Transverse colon (tissue), 4 donors: ENCODE measurements around the gene KLHDC4. TPM values are rescaled to one million over a fixed set of nuclear protein-coding genes. Genes with fewer than 3 reads are reported as not detected.

Experiments
- DNase-seq: peaks from one replicate; pipeline ENCODE4 v3.0.0-alpha.2; 2019
- H3K27ac ChIP-seq, 4 donors: fragments of 200-600 bp; sonication (generic); 2 replicates each; pipeline ENCODE4 v1.5.1; 2016 to 2018; ENCODE audit warnings: inconsistent platforms in 4 of 4
- H3K27me3 ChIP-seq: fragments of 200-600 bp; sonication (generic); 2 replicates; pipeline ENCODE4 v1.5.1; 2017; ENCODE audit warnings: inconsistent platforms
- H3K36me3 ChIP-seq, 4 donors: fragments of 200-600 bp; sonication (generic); 2 replicates each; pipeline ENCODE4 v1.5.1; 2017 to 2019; ENCODE audit warnings: inconsistent platforms in 4 of 4
- H3K4me1 ChIP-seq, 4 donors: fragments of 200-600 bp; sonication (generic); 2 replicates each; pipeline ENCODE4 v1.5.1; 2017 to 2020; ENCODE audit warnings: inconsistent platforms in 4 of 4
- H3K4me3 ChIP-seq, 4 donors: fragments of 200-600 bp; sonication (generic); 1 replicate in 1 of 4; 2 replicates in 3 of 4; pipeline versions ENCODE4 v1.5.1 to v1.6.1; 2017 to 2019; ENCODE audit warnings: inconsistent platforms in 4 of 4
- H3K9me3 ChIP-seq, 2 donors: fragments of 200-600 bp; sonication (generic); 2 replicates each; pipeline ENCODE4 v1.5.1; 2017 to 2019; ENCODE audit warnings: inconsistent platforms in 2 of 2
- EP300 ChIP-seq: sonication (generic); formaldehyde crosslinking; IDR thresholded peaks from one replicate; pipeline ENCODE4 v1.6.1; 2017; ENCODE audit warnings: antibody characterized with exemption, low read depth
- POLR2A ChIP-seq: fragments of 450-650 bp; IDR thresholded peaks from one replicate; pipeline ENCODE4 v1.6.1; 2016; ENCODE audit warnings: antibody characterized with exemption, mild to moderate bottlenecking, moderate library complexity
- POLR2AphosphoS5 ChIP-seq, 3 donors: sonication (generic); formaldehyde crosslinking; IDR thresholded peaks; one replicate each; pipeline ENCODE4 v1.6.1; 2016; ENCODE audit warnings: antibody characterized with exemption in 3 of 3
- WGBS, 2 donors: methylation state at CpG; one replicate each; pipeline ENCODE4 v1.1.5; 2018; ENCODE audit warnings: low coverage in 1 of 2; 5-methylcytosine and 5-hydroxymethylcytosine counted together
- in situ Hi-C, 4 donors: fragments of 200-750 bp; cut with MboI; loops; one replicate each; pipeline versions ENCODE4 v1.15.0 to v1.15.1; 2017; ENCODE audit warnings: low sequenced_read_pairs in 3 of 4, low pct_ligation_motif_present in 1 of 4, low pct_unique_long_range_greater_than_20kb in 1 of 4
- intact Hi-C: fragments of 100-400 bp; cut with DNase I; formaldehyde crosslinking; loops from one replicate; pipeline ENCODE4 v1.15.1; 2023; ENCODE audit warnings: low total_unique reads
- total RNA-seq, 4 donors: library from RNA; depleted of rRNA; stranded (reverse); fragments of >200 nt; gene quantifications; one replicate each; pipeline ENCODE4 v1.1.0, GENCODE V29; 2016
- TF ChIP-seq, protein P1 (sequence below), 5 experiments: fragments of 200-600 bp in 3 of 5; fragments of 450-650 bp in 2 of 5; sonication (generic) in 3 of 5; IDR thresholded peaks; 1 replicate in 2 of 5; 2 replicates in 3 of 5; pipeline ENCODE4 v1.5.1; 2016 to 2017; ENCODE audit warnings: antibody characterized with exemption in 5 of 5, inconsistent platforms in 3 of 5, mild to moderate bottlenecking in 2 of 5, moderate library complexity in 1 of 5

Gene KLHDC4
- total RNA-seq, 4 donors from 2014 or later = 45.2 to 193 (median 57.4) TPM

DNA sequence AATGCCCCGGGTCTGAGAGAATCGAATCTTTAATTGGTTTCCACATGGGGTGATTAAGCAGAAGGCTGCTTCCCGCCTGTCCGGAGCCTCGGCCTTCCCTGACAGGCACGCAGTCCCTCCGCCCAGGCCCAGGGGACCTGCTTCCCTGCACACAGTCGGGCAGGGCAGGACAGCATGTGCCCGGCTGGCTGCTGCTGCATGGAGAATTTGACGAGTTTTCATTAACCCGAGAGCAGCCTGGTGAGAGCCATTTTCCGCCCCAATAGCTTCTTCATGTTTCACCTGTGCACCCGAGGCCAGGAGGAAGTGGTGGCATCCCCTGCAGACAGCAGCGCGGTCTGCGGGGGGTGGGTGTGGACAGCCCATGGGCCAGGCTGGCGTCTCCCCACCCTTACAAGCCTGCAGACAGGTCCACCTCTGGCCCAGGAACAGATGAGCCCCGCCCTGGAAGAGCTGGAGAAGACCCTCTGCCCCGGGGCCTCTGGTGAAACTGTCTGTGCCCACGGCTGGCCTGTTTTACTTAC, 67.0 kb downstream of the KLHDC4 start:
- H3K4me3 ChIP-seq = no peak overlapping the region
- H3K9me3 ChIP-seq = no peaks in the 10 kb centered on the region
- H3K36me3 ChIP-seq = peaks cover 0 to 3% (median 0%) of the 10 kb centered on the region in 4 donors
- H3K4me1 ChIP-seq = no peaks in the 10 kb centered on the region
- in situ Hi-C loops = no loop called here
- 70% methylated on average over 18 of the region's 20 CpGs; no CpG with 5 or more reads in 1 of the 2 donors for WGBS, 2 donors
- intact Hi-C loops = no loop called here
- no peak for DNase-seq
- no peaks in the 10 kb centered on the region for H3K27me3 ChIP-seq
- TF ChIP-seq EP300 (no peak), POLR2A (no peak), POLR2AphosphoS5 (IDR thresholded peaks at IDR 0.05) (no peak)
- TF ChIP-seq, protein P1, sequence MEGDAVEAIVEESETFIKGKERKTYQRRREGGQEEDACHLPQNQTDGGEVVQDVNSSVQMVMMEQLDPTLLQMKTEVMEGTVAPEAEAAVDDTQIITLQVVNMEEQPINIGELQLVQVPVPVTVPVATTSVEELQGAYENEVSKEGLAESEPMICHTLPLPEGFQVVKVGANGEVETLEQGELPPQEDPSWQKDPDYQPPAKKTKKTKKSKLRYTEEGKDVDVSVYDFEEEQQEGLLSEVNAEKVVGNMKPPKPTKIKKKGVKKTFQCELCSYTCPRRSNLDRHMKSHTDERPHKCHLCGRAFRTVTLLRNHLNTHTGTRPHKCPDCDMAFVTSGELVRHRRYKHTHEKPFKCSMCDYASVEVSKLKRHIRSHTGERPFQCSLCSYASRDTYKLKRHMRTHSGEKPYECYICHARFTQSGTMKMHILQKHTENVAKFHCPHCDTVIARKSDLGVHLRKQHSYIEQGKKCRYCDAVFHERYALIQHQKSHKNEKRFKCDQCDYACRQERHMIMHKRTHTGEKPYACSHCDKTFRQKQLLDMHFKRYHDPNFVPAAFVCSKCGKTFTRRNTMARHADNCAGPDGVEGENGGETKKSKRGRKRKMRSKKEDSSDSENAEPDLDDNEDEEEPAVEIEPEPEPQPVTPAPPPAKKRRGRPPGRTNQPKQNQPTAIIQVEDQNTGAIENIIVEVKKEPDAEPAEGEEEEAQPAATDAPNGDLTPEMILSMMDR (IDR thresholded peaks at IDR 0.05) = no peak
- no peak overlapping the region for H3K27ac ChIP-seq

DNA sequence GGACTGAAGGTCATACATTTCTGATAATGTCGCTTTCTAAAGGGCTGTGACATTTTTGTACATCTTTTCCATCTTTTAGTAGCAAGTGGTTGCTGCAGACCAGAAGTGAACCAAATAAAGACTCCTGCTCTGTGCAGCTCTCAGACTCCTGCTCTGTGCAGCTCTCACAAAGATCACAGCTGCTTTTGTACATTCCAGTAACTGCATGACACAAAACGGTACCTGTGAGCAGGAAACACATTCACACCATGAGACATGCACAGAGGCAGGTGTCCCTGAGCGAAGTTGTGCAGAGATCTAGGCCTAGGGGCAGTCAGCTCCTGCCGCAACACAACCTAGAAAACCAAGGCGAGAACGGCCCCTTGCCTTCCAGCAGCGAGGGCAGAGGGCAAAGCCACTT, 67.5 kb downstream of the KLHDC4 start:
- H3K4me1 ChIP-seq = no peaks in the 10 kb centered on the region
- in situ Hi-C loops (no loop called here), intact Hi-C loops (no loop called here)
- no peaks in the 10 kb centered on the region for H3K9me3 ChIP-seq
- H3K36me3 ChIP-seq = peaks cover 0 to 3% (median 0%) of the 10 kb centered on the region in 4 donors
- TF ChIP-seq POLR2A (no peak), POLR2AphosphoS5 (IDR thresholded peaks at IDR 0.05) (no peak), EP300 (no peak)
- TF ChIP-seq, protein P1 (IDR thresholded peaks at IDR 0.05) = no peak
- WGBS, 2 donors = 85% methylated on average over 7 of the region's 7 CpGs; no CpG with 5 or more reads in 1 of the 2 donors
- no peaks in the 10 kb centered on the region for H3K27me3 ChIP-seq
- H3K4me3 ChIP-seq = no peak overlapping the region
- H3K27ac ChIP-seq = no peak overlapping the region
- no peak for DNase-seq

DNA sequence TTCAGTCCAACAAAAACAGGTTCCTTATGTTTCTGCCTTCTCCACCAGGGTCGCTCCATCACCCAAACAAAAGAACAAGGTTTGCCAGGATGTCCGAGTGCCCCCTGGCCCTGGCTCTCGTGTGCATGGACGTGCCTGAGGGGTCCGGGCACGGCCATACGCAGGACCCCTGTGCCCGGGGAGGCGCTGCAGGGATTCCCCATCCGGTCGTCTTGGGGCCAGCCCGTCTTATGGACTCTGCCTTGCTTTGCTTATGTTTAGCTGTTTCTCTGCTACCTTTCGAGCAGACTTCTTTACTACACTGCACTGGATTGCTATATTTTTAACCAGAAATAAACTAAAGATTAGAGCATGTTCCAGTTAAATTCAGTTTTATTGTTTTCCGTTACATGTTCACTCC, 68.0 kb downstream of the KLHDC4 start:
- in situ Hi-C loops = no loop called here
- no peak overlapping the region for H3K27ac ChIP-seq
- no peaks in the 10 kb centered on the region for H3K9me3 ChIP-seq
- H3K36me3 ChIP-seq = peaks cover 0 to 3% (median 0%) of the 10 kb centered on the region in 4 donors
- TF ChIP-seq EP300 = no peak
- no peak for TF ChIP-seq POLR2AphosphoS5 (IDR thresholded peaks at IDR 0.05)
- TF ChIP-seq, protein P1 (IDR thresholded peaks at IDR 0.05) = no peak
- no peak for TF ChIP-seq POLR2A
- H3K4me3 ChIP-seq = no peak overlapping the region
- 87% methylated on average over 14 of the region's 14 CpGs; no CpG with 5 or more reads in 1 of the 2 donors for WGBS, 2 donors
- H3K4me1 ChIP-seq = no peaks in the 10 kb centered on the region
- DNase-seq = no peak
- H3K27me3 ChIP-seq = no peaks in the 10 kb centered on the region
- intact Hi-C loops = no loop called here

DNA sequence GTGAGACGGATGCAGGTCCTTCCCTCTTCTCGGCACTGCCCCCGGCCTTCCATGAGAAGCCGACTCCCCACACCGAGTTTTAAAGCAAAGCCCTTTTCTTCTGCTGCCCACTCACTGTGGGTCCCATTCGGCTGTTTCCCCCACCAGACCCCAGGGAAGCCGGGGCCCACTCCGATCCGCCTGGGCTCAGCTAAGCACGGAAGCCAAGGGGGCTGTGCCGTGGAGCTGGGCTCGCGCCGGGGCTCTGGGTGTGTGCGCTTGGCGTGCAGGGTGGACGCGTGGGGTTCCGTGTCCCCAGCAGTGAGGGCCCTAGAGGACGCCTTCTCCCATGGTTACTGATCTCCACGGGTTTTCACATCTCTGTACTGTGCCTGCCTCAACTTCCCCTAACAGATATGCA, 68.5 kb downstream of the KLHDC4 start:
- Histone ChIP-seq H3K36me3 (peaks cover 0 to 3% (median 0%) of the 10 kb centered on the region in 4 donors), H3K27me3 (no peaks in the 10 kb centered on the region), H3K27ac (no peak overlapping the region), H3K4me1 (no peaks in the 10 kb centered on the region), H3K9me3 (no peaks in the 10 kb centered on the region), H3K4me3 (no peak overlapping the region)
- in situ Hi-C loops = no loop called here
- DNase-seq = no peak
- TF ChIP-seq POLR2A (no peak), POLR2AphosphoS5 (IDR thresholded peaks at IDR 0.05) (no peak), EP300 (no peak)
- TF ChIP-seq, protein P1 (IDR thresholded peaks at IDR 0.05) = no peak
- intact Hi-C loops = no loop called here
- 95% methylated on average over 21 of the region's 21 CpGs; no CpG with 5 or more reads in 1 of the 2 donors for WGBS, 2 donors
